ENCODE measurements around the gene ADAT1. TPM values are rescaled to one million over a fixed set of nuclear protein-coding genes. Genes with fewer than 3 reads are reported as not detected.

ADAT1 gene
- total and polyA plus RNA-seq, 2 of the 8 experiments (the other 6 are each of a cell fraction or from before 2014, with no cell fraction given) = 30.7 to 44.7 TPM

DNA sequence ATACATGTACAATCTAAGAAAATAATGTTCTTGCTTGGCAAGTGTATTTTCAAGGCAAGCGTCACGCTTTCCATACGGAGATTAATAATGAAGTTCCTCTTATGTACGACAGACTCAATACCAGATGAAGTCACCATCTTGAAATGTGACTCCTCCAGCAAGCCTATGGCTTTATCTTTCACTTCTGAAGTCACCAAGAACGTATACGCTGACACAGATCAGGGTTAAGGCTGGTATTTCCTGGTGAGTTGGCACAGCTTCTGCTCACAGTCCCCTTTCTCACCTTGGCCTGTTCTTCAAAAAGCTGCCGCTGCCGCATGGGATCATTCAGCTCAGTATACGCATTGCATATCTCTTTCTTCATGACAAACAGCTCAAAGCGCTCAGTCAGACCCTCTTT is 6.1 kb upstream of the ADAT1 start:
- CTCF ChIA-PET (ENCODE audit: partially characterized antibody) = no interaction called here

More for the DNA sequence above, 6.1 kb upstream of the ADAT1 start:
- H3K23me2 ChIP-seq (ENCODE audit: low read depth, low read length) = no peaks in the 10 kb centered on the region; the same call in 1 of the 2 replicates
- peak overlapping the region in 1 of 4 experiments; percentile 1; a peak in 1 of 7 replicates for H3K9ac ChIP-seq (replicated peaks in 1 of 4; ENCODE audit: extremely low read depth in 1 of 4, low read depth in 3 of 4, low read length in 3 of 4)
- DNase-seq (ENCODE audit: low read depth in 1 of 2, low spot score in 2 of 2) (no peak), FAIRE-seq (no peak)
- H4K8ac ChIP-seq (ENCODE audit: extremely low read depth, insufficient read depth, low read length) = no peak overlapping the region
- POLR2A ChIA-PET (ENCODE audit: partially characterized antibody) = interaction anchor here (0.6 to 3.7 kb wide), 4 partner anchors 8 to 15 kb away, joined by 3 to 14 read pairs (median 3); no protein-coding TSS in a partner anchor
- no peaks in the 10 kb centered on the region for H3K27me3 ChIP-seq (replicated peaks in 1 of 4; ENCODE audit: control insufficient read depth in 3 of 4, extremely low read depth in 1 of 4, insufficient read depth in 3 of 4, low read length in 3 of 4)
- H3K14ac ChIP-seq (ENCODE audit: insufficient read length) = no peak overlapping the region
- peaks cover 0 to 6% of the 10 kb centered on the region in 2 experiments for H4K20me1 ChIP-seq (replicated peaks in 1 of 2; ENCODE audit: control insufficient read depth in 1 of 2, insufficient read depth in 2 of 2, low read length in 2 of 2)
- H2BK5ac ChIP-seq (ENCODE audit: low read depth, low read length) = no peak overlapping the region
- H2BK120ac ChIP-seq (replicated peaks; ENCODE audit: low read depth, low read length) = no peak overlapping the region
- no peaks in the 10 kb centered on the region for H3K9me3 ChIP-seq (ENCODE audit: insufficient read depth in 2 of 2, low read depth in 1 of 2, low read length in 1 of 2)
- no peak overlapping the region for H3K4ac ChIP-seq (replicated peaks; ENCODE audit: insufficient read length, low read depth, low read length)
- no peak overlapping the region for H2AFZ ChIP-seq (ENCODE audit: low read length)
- H3K79me2 ChIP-seq (ENCODE audit: control insufficient read depth in 1 of 2, insufficient read depth in 2 of 2, low read length in 2 of 2) = no peaks in the 10 kb centered on the region
- no peak overlapping the region for H3K27ac ChIP-seq (ENCODE audit: low read depth, low read length)
- H2BK15ac ChIP-seq (ENCODE audit: low read length) = no peak overlapping the region
- H4K5ac ChIP-seq (ENCODE audit: insufficient read length, low read depth, low read length) = no peak overlapping the region
- no peak overlapping the region for H3K56ac ChIP-seq (replicated peaks; ENCODE audit: insufficient read length, low read depth, low read length)
- TF ChIP-seq RBBP5 (IDR thresholded peaks at IDR 0.05; ENCODE audit: borderline replicate concordance, low read depth, low read length) (no peak), TCF12 (IDR thresholded peaks at IDR 0.05; ENCODE audit: low read depth, low read length) (no peak), POLR2A (IDR thresholded peaks at IDR 0.05; ENCODE audit: control extremely low read depth in 1 of 2, low read depth in 2 of 2, low read length in 2 of 2) (no peak), CREB1 (IDR thresholded peaks at IDR 0.05) (no peak), NRF1 (IDR thresholded peaks at IDR 0.05; ENCODE audit: low read depth, low read length) (no peak), PHF8 (conservative IDR thresholded peaks at IDR 0.05; ENCODE audit: low read depth, low read length) (no peak), CBX5 (IDR thresholded peaks at IDR 0.05; ENCODE audit: low read depth, low read length) (no peak)
- TF ChIP-seq, protein P1, sequence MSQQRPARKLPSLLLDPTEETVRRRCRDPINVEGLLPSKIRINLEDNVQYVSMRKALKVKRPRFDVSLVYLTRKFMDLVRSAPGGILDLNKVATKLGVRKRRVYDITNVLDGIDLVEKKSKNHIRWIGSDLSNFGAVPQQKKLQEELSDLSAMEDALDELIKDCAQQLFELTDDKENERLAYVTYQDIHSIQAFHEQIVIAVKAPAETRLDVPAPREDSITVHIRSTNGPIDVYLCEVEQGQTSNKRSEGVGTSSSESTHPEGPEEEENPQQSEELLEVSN (IDR thresholded peaks at IDR 0.05) = no peak
- TF ChIP-seq, protein P2, sequence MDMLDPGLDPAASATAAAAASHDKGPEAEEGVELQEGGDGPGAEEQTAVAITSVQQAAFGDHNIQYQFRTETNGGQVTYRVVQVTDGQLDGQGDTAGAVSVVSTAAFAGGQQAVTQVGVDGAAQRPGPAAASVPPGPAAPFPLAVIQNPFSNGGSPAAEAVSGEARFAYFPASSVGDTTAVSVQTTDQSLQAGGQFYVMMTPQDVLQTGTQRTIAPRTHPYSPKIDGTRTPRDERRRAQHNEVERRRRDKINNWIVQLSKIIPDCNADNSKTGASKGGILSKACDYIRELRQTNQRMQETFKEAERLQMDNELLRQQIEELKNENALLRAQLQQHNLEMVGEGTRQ (IDR thresholded peaks at IDR 0.05; ENCODE audit: low read length) = no peak
- TF ChIP-seq, protein P3, sequence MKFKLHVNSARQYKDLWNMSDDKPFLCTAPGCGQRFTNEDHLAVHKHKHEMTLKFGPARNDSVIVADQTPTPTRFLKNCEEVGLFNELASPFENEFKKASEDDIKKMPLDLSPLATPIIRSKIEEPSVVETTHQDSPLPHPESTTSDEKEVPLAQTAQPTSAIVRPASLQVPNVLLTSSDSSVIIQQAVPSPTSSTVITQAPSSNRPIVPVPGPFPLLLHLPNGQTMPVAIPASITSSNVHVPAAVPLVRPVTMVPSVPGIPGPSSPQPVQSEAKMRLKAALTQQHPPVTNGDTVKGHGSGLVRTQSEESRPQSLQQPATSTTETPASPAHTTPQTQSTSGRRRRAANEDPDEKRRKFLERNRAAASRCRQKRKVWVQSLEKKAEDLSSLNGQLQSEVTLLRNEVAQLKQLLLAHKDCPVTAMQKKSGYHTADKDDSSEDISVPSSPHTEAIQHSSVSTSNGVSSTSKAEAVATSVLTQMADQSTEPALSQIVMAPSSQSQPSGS (IDR thresholded peaks at IDR 0.05; ENCODE audit: low read length) = no peak
- no peak overlapping the region for H4K91ac ChIP-seq (replicated peaks; ENCODE audit: insufficient read length, low read length)
- H3K4me1 ChIP-seq (replicated peaks in 1 of 4; ENCODE audit: control insufficient read depth in 3 of 4, insufficient read depth in 4 of 4, low read length in 3 of 4) = no peaks in the 10 kb centered on the region
- no peak overlapping the region for H3K23ac ChIP-seq (ENCODE audit: insufficient read length)
- no peak overlapping the region for H3K18ac ChIP-seq (ENCODE audit: extremely low read depth, low read length)
- no peak overlapping the region for H2BK12ac ChIP-seq (ENCODE audit: low read depth, low read length)
- no peak overlapping the region for H2BK20ac ChIP-seq (ENCODE audit: low read length)
- H3K4me2 ChIP-seq (ENCODE audit: insufficient read depth in 1 of 2, low read depth in 2 of 2, low read length in 2 of 2) = no peak overlapping the region
- H3K4me3 ChIP-seq (ENCODE audit: extremely low read depth in 1 of 4, insufficient read depth in 2 of 4, low read depth in 3 of 4, low read length in 4 of 4) = no peak overlapping the region
- WGBS, 2 experiments (ENCODE audit: extremely low coverage in 1 of 2, insufficient coverage in 1 of 2, insufficient read length in 1 of 2, insufficient replicate concordance in 2 of 2, low coverage in 1 of 2, low lambda C conversion rate in 2 of 2, missing lambda C conversion rate in 1 of 2) = 89% methylated on average over 10 of the region's 10 CpGs; no CpG with 5 or more reads in 1 of the 2 experiments
- H3K79me1 ChIP-seq (ENCODE audit: low read depth, low read length) = no peaks in the 10 kb centered on the region
- H2AK5ac ChIP-seq (ENCODE audit: low read depth, low read length) = no peak overlapping the region
- H3K36me3 ChIP-seq (ENCODE audit: control insufficient read depth in 2 of 4, insufficient read depth in 4 of 4, low read length in 3 of 4) = peaks cover 48 to 84% (median 70%) of the 10 kb centered on the region in 4 experiments

Measured in H1 (cell line).